GM12891 (cell line): ENCODE measurements around the gene CYP2A6.

Source experiments
- PAX5 ChIP-seq: IDR thresholded peaks from 2 replicates; pipeline ENCODE4 v1.6.1; 2011; ENCODE audit warnings: low read length, moderate library complexity, mild to moderate bottlenecking; ENCODE audit not compliant: insufficient read depth, severe bottlenecking
- POLR2A ChIP-seq: IDR thresholded peaks from 2 replicates; pipeline ENCODE4 v1.6.1; 2011; ENCODE audit warnings: low read depth, low read length, control low read depth
- POLR2AphosphoS5 ChIP-seq: IDR thresholded peaks from 2 replicates; pipeline ENCODE4 v1.6.1; 2011; ENCODE audit warnings: low read depth, low read length, control low read depth
- POU2F2 ChIP-seq: IDR thresholded peaks from 2 replicates; pipeline ENCODE4 v1.6.1; 2011; ENCODE audit warnings: low read depth, mild to moderate bottlenecking, control low read depth, low read length, moderate library complexity
- TAF1 ChIP-seq: IDR thresholded peaks from 2 replicates; pipeline ENCODE4 v1.6.1; 2011; ENCODE audit warnings: low read depth, low read length, control low read depth

- no peak for TF ChIP-seq POLR2A
- TF ChIP-seq TAF1: no peak
- no peak for TF ChIP-seq POLR2AphosphoS5
- no peak for TF ChIP-seq PAX5
- TF ChIP-seq POU2F2: no peak
Observed at GRCh38 chr19:40862785-40863184, 12.5 kb upstream of the CYP2A6 start.
